GM18868 (cell line): Measurements from ENCODE around the gene EIF4G3.

Experiments used
- ATAC-seq: cut with Tn5 transposase; IDR thresholded peaks from one replicate; pipeline ENCODE4 v1.9.1; 2021; ENCODE audit warnings: mild to moderate bottlenecking, moderate library complexity; ENCODE audit not compliant: unreplicated experiment

Gene EIF4G3

GRCh38 chr1:20998826-20999225 lies 177.9 kb downstream of the EIF4G3 start:
- ATAC-seq, result no peak

DNA sequence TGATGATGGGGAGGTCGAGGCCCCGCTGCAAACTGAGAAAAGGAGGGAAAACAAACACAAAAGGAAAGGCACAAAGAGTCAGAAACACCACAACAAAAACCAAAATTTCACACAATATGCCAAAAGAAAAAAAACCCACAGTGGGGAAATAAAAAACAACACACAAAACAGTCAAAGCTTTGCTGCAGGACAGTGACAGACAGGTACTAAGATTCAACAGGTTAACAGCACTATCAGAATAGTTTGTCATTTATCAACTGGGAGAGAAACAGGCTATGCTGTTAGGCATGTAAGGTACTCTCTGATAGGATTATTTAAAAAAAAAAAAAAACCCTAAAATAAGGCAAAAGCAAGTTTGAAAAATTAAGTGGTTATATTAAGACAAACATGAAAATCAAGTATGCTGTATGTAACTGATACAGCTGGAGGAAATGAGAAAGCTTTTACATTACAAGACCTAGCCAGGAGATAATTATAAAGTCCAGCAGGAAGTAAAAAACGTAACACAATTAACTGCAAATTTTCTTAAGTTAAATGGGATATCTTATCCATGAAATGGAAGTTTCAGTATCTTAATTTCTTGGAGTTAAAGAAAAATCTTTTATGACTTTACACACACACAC lies 179.0 kb downstream of the EIF4G3 start:
- no peak for ATAC-seq

DNA sequence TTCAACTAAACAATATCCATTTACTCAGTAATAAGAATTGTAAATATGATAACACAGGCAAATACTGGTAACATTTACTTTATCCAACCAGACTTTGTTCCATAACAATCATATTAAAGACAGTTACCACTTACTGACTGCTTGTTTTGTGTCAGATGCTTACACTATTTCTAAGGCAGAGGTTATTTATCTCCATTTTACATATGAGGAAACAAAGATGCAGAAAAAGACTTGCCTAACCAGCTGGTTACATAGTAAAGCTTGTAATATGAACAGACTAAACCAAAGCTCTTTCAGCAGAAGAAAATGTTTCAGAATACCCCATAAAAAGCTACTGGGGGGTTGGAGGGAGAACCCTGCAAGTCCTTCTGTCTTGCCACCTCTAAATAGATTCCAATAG lies 180.1 kb downstream of the EIF4G3 start:
- ATAC-seq, result no peak

DNA sequence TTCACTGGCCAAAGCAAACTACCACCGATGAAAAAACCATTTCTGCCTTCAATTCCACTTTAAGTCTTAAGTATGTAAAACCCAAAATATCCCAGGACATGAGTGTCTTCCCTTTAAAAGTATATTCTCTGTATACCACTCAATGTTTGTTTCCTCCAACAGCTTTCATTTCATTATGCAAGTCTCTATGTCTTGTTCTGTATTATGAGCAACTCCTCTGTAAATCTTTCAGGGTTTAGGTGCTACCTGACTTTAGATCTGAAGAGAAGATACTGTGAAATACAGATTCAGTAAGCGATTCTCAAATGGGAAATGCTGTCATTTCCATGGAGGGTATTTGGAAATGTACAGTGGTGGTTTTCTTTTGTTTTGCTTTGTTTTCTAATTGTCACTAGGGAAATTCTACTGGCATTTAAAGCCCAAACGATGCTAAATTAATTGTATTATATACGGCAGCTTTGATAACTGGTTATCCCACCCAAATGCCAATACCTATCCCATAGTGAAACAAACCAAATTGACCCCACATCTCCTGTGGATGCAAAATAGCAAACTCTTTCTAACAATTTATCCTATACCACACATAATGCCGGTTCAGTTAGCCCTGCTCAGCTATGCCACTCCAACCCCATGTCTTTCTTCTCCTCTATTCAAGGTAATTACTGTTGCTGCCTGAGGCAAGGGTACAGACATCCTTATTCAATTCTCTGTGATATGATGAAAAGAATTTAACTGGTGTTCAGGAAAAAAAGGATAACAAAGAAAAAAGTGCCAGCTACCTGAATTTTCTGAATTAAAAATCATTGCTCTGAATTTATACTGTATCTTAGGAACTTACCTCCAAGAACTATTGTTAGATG lies 182.8 kb downstream of the EIF4G3 start:
- no peak for ATAC-seq

- no peak for ATAC-seq
Measured at GRCh38 chr1:20992322-20993056, 184.2 kb downstream of the EIF4G3 start.

DNA sequence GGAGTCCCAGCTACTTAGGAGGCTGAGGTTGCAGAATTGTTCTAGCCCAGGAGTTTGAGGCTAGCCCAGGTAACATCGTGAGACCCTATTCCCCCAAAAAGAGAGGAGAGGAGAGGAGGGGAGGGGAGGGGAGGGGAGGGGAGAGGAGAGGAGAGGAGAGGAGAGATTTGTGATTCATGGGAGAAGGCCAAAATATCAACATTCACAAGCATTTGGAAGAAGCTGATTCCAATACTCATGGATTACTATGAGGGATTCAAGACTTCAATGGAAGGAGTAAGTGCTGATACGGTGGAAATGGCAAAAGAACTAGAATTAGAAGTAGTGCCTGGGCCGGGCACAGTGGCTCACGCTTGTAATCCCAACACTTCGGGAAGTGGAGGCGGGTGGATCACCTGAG lies 187.8 kb downstream of the EIF4G3 start:
- no peak for ATAC-seq

GRCh38 chr1:20987831-20988825 lies 188.6 kb downstream of the EIF4G3 start:
- ATAC-seq, result no peak

DNA sequence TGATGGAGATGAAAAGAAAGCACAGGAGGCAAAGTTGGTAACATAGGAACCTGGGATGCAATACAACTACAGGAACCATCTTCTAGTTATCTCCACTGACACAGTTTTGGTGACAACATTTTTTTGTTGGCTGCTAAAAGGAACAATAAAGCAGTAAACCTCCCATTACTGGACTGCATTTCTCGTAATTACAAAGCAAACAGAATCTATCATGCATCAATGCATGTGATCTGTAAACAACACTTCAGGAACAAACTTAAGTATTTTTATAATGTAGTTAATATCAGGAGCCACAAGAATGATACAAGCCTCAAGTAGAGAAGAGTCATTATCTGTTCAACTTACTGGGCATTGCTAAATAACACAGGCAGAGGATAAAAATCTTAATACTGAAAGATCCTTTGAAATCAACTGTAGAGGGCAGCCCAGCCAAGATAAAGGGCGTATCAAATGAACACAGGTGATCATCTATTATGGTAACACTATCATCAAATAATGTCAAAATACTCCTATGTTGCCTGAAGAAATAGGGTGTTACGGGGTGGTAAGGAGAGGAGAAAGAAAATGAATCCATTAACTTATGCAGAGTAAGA lies 193.3 kb downstream of the EIF4G3 start:
- no peak for ATAC-seq

DNA sequence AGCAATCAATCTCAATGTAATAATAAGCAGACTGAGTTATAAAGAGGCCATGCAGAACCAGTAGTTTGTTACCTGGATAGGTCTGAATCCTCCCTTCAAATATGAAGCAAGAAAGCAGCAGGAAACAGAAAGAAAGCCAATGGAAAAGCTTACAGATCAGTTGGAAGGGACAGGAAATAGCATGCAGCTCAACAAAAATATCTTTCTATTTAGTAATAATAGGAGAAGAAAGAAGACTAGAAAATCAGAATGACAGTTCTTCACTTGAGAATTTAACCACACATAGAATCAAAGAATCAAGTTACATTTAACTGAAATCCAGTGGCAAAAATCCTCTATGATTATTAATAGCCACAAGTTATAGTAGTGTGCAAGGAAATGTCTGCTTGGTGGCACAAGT lies 194.4 kb downstream of the EIF4G3 start:
- ATAC-seq, result no peak

- ATAC-seq, result no peak
Measured at GRCh38 chr1:20981915-20982314, 194.8 kb downstream of the EIF4G3 start.

DNA sequence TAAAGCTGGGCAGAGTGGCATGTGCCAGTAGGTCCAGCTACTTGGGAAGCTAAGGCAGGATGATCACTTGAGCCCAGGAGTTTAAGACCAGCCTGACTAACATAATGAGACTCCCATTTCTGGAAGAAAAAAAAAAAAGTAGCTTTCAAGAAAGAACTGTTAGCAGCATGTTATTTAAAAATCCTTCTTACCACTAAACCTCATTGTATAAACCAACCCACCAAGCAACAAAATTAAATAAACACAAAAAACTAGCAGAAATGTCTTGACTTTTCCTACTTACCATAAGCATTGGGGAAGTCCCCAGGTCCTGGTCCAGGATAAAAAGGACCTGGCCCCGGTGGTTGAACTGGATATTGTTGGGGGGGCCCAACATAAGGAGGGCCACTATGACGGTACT lies 196.6 kb downstream of the EIF4G3 start:
- ATAC-seq, result no peak

- ATAC-seq, result no peak
Measured at GRCh38 chr1:20978413-20978812, 198.3 kb downstream of the EIF4G3 start.

- ATAC-seq, result no peak
Measured at GRCh38 chr1:20975668-20976067, 201.0 kb downstream of the EIF4G3 start.

- ATAC-seq, result no peak
Measured at GRCh38 chr1:20974951-20975350, 201.7 kb downstream of the EIF4G3 start.

- ATAC-seq, result no peak
Measured at GRCh38 chr1:20974069-20974468, 202.6 kb downstream of the EIF4G3 start.

GRCh38 chr1:20972855-20973254 lies 203.8 kb downstream of the EIF4G3 start:
- ATAC-seq, result no peak

- peak; percentile 78 for ATAC-seq
Measured at GRCh38 chr1:20964540-20965484, 211.9 kb downstream of the EIF4G3 start.

DNA sequence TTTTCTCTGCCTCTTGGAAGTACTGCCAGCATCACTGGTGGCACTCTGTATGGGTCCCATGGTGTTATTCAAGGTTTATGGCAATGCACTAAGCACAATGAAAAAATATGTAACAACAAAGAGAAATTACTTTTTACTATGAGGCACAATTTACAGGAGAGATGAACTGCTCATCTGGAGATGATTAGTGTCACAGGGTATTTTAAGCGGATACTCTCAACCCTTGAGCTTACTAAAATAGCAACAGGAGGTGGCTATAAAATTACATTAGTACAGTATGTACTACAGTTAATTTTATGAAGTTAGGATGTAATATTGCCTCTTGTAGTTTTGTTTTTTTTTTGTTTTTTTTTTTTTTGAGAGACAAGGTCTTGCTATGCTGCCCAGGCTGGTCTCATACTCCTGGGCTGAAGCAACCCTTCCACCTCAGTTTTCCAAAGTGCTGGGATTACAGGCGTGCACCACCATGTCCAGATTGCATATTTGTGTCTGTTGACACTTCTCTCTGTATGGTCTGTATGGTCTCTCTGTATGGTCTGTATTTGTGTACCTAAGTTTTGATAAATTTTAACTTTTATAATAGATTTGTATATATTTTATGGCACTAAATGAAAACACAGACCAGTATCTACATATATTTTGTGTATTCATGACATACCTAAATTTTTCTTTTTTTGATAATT lies 214.0 kb downstream of the EIF4G3 start:
- no peak for ATAC-seq

DNA sequence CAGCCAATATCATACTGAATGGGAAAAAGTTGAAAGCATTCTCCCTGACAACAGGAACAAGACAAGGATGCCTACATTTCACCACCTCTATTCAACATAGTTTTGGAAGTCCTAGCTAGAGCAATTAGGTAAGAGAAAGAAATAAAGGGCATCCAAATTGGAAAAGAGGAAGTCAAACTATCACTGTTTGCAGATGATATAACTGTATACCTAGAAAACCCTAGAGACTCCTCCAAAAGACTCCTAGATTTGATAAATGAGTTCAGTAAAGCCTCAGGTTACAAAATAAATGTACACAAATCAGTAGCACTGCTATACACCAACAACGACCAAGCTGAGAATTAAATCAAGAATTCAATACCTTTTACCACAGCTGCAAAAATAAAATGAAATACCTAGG lies 218.3 kb downstream of the EIF4G3 start:
- ATAC-seq, result no peak
